ENCODE results near the gene LIG3. TPM values are rescaled to one million over a fixed set of nuclear protein-coding genes. Genes with fewer than 3 reads are reported as not detected.
A peak's percentile ranks its signal among the peaks of the same experiment; 100 is the strongest.

Gene LIG3
- total and polyA plus RNA-seq, 2 of the 13 experiments (the other 11 are each of a cell fraction or from before 2014, with no cell fraction given) = 34.4 to 36.2 TPM

- TF ChIP-seq, protein P1, sequence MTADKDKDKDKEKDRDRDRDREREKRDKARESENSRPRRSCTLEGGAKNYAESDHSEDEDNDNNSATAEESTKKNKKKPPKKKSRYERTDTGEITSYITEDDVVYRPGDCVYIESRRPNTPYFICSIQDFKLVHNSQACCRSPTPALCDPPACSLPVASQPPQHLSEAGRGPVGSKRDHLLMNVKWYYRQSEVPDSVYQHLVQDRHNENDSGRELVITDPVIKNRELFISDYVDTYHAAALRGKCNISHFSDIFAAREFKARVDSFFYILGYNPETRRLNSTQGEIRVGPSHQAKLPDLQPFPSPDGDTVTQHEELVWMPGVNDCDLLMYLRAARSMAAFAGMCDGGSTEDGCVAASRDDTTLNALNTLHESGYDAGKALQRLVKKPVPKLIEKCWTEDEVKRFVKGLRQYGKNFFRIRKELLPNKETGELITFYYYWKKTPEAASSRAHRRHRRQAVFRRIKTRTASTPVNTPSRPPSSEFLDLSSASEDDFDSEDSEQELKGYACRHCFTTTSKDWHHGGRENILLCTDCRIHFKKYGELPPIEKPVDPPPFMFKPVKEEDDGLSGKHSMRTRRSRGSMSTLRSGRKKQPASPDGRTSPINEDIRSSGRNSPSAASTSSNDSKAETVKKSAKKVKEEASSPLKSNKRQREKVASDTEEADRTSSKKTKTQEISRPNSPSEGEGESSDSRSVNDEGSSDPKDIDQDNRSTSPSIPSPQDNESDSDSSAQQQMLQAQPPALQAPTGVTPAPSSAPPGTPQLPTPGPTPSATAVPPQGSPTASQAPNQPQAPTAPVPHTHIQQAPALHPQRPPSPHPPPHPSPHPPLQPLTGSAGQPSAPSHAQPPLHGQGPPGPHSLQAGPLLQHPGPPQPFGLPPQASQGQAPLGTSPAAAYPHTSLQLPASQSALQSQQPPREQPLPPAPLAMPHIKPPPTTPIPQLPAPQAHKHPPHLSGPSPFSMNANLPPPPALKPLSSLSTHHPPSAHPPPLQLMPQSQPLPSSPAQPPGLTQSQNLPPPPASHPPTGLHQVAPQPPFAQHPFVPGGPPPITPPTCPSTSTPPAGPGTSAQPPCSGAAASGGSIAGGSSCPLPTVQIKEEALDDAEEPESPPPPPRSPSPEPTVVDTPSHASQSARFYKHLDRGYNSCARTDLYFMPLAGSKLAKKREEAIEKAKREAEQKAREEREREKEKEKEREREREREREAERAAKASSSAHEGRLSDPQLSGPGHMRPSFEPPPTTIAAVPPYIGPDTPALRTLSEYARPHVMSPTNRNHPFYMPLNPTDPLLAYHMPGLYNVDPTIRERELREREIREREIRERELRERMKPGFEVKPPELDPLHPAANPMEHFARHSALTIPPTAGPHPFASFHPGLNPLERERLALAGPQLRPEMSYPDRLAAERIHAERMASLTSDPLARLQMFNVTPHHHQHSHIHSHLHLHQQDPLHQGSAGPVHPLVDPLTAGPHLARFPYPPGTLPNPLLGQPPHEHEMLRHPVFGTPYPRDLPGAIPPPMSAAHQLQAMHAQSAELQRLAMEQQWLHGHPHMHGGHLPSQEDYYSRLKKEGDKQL (CRISPR knock-in tag; IDR thresholded peaks at IDR 0.05; ENCODE audit: low read depth) = no peak
- TF ChIP-seq MEIS1 (CRISPR knock-in tag; IDR thresholded peaks at IDR 0.05; ENCODE audit: borderline replicate concordance) (no peak), ZNF710 (CRISPR knock-in tag; IDR thresholded peaks at IDR 0.05; ENCODE audit: borderline replicate concordance) (no peak), ZFAT (CRISPR knock-in tag; conservative IDR thresholded peaks at IDR 0.05) (no peak), TBP (CRISPR knock-in tag; IDR thresholded peaks at IDR 0.05) (no peak), SP1 (IDR thresholded peaks at IDR 0.05) (no peak), SP1 (CRISPR knock-in tag; IDR thresholded peaks at IDR 0.05) (no peak), SMYD3 (CRISPR knock-in tag; IDR thresholded peaks at IDR 0.05) (no peak), XBP1 (CRISPR knock-in tag; IDR thresholded peaks at IDR 0.05) (no peak), RXRB (CRISPR knock-in tag; IDR thresholded peaks at IDR 0.05; ENCODE audit: borderline replicate concordance) (peak; percentile 66; the same call in 1 of the 2 replicates), MXD3 (CRISPR knock-in tag; IDR thresholded peaks at IDR 0.05) (no peak), PRPF4 (IDR thresholded peaks at IDR 0.05; ENCODE audit: low read depth, low read length, poor library complexity, severe bottlenecking) (no peak), NFIB (CRISPR knock-in tag; IDR thresholded peaks at IDR 0.05; ENCODE audit: borderline replicate concordance) (no peak), TEAD2 (CRISPR knock-in tag; IDR thresholded peaks at IDR 0.05) (no peak), GABPA (IDR thresholded peaks at IDR 0.05; ENCODE audit: low read depth, low read length) (peak; percentile 29; the same call in 1 of the 2 replicates), GABPA (CRISPR knock-in tag; IDR thresholded peaks at IDR 0.05; ENCODE audit: low read depth) (peak; percentile 84), ERF (CRISPR knock-in tag; IDR thresholded peaks at IDR 0.05) (peak; percentile 36; the same call in 1 of the 2 replicates)
- TF ChIP-seq, protein P2, sequence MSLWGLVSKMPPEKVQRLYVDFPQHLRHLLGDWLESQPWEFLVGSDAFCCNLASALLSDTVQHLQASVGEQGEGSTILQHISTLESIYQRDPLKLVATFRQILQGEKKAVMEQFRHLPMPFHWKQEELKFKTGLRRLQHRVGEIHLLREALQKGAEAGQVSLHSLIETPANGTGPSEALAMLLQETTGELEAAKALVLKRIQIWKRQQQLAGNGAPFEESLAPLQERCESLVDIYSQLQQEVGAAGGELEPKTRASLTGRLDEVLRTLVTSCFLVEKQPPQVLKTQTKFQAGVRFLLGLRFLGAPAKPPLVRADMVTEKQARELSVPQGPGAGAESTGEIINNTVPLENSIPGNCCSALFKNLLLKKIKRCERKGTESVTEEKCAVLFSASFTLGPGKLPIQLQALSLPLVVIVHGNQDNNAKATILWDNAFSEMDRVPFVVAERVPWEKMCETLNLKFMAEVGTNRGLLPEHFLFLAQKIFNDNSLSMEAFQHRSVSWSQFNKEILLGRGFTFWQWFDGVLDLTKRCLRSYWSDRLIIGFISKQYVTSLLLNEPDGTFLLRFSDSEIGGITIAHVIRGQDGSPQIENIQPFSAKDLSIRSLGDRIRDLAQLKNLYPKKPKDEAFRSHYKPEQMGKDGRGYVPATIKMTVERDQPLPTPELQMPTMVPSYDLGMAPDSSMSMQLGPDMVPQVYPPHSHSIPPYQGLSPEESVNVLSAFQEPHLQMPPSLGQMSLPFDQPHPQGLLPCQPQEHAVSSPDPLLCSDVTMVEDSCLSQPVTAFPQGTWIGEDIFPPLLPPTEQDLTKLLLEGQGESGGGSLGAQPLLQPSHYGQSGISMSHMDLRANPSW (CRISPR knock-in tag; IDR thresholded peaks at IDR 0.05; ENCODE audit: borderline replicate concordance) = no peak
These were observed 70.9 kb downstream of the LIG3 start (continued) for GRCh38 chr17:35051183-35051578.

All from HepG2 (cell line).